ENCODE measurements around the gene GALNT8. TPM values are rescaled to one million over a fixed set of nuclear protein-coding genes. Genes with fewer than 3 reads are reported as not detected.

GALNT8 gene
- total and polyA plus RNA-seq, 2 experiments from 2014 or later = 3.8 to 7.7 TPM

- TF ChIP-seq REST (IDR thresholded peaks at IDR 0.05; ENCODE audit: unreplicated experiment) (no peak), ZNF114 (CRISPR knock-in tag; IDR thresholded peaks at IDR 0.05) (no peak), STAT1 (IDR thresholded peaks at IDR 0.05; ENCODE audit: unreplicated experiment) (no peak)
These were observed 100.8 kb downstream of the GALNT8 start (continued) for GRCh38 chr12:4820971-4821370.

Other genes starting within 250 kb of the GALNT8 start
- gene RAD51AP1, start 181.5 kb upstream of the GALNT8 start, total RNA-seq (2014; rRNA removed; shearing (Covaris generic)) = 75.2 and 84.5 TPM in 2 replicates
- gene RAD51AP1, start 181.5 kb upstream of the GALNT8 start, polyA plus RNA-seq (2016; fragmentation: Nextera tagmentation; extraction: Ambion mirVana) = 112 and 119 TPM in 2 replicates
- 11.3 and 15.0 TPM in 2 replicates for gene DYRK4, start 158.2 kb upstream of the GALNT8 start, total RNA-seq (2014; rRNA removed; shearing (Covaris generic))
- gene DYRK4, start 158.2 kb upstream of the GALNT8 start, polyA plus RNA-seq (2016; fragmentation: Nextera tagmentation; extraction: Ambion mirVana) = 16.9 and 17.3 TPM in 2 replicates
- 1.9 and 3.2 TPM in 2 replicates for gene AKAP3, start 71.3 kb upstream of the GALNT8 start, total RNA-seq (2014; rRNA removed; shearing (Covaris generic))
- gene AKAP3, start 71.3 kb upstream of the GALNT8 start, polyA plus RNA-seq (2016; fragmentation: Nextera tagmentation; extraction: Ambion mirVana) = 1.3 and 1.4 TPM in 2 replicates
- gene NDUFA9, start 71.3 kb upstream of the GALNT8 start, total RNA-seq (2014; rRNA removed; shearing (Covaris generic)) = 17.8 and 35.4 TPM in 2 replicates
- gene NDUFA9, start 71.3 kb upstream of the GALNT8 start, polyA plus RNA-seq (2016; fragmentation: Nextera tagmentation; extraction: Ambion mirVana) = 71.0 and 79.8 TPM in 2 replicates
- 1.2 and 1.9 TPM in 2 replicates for gene KCNA1, start 189.5 kb downstream of the GALNT8 start, total RNA-seq (2014; rRNA removed; shearing (Covaris generic))
- gene KCNA1, start 189.5 kb downstream of the GALNT8 start, polyA plus RNA-seq (2016; fragmentation: Nextera tagmentation; extraction: Ambion mirVana) = 0.10 and 0.38 TPM in 2 replicates